Stimulated activated CD8-positive, alpha-beta memory T cell treated with anti-CD3 and anti-CD28 coated beads, Interleukin-12 subunit alpha, Interleukin-12 subunit beta, amount 100 ng/mL, for 1 hour (primary cell): ENCODE measurements around the gene GPHA2.
"Not testable (repeated sequence)": the region's sequence is repeated elsewhere in the genome, so short reads cannot be mapped to it uniquely, and the experiment has no call there.

ENCODE experiments used
- DNase-seq: peaks from one replicate; pipeline ENCODE4 v3.0.0-alpha.2; 2020; ENCODE audit warnings: low read depth

Gene GPHA2, protein sequence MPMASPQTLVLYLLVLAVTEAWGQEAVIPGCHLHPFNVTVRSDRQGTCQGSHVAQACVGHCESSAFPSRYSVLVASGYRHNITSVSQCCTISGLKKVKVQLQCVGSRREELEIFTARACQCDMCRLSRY

GRCh38 chr11:64935359-64936081 is at the start of gene GPHA2:
GPHA2 (minus strand) TSS chr11:64935893; CDS start chr11:64935460, 433 bp downstream.
- no peak for DNase-seq

- not testable (repeated sequence) for DNase-seq
Measured at GRCh38 chr11:64983339-64983738, 47.6 kb upstream of the GPHA2 start.

- no peak for DNase-seq
Measured at GRCh38 chr11:64976651-64977050, 41.0 kb upstream of the GPHA2 start.

- no peak for DNase-seq
Measured at GRCh38 chr11:64974124-64974523, 38.4 kb upstream of the GPHA2 start.

GRCh38 chr11:64971421-64972233 is 35.9 kb upstream of the GPHA2 start, which contains the start of gene MAJIN:
MAJIN (minus strand) TSS chr11:64972108; CDS start chr11:64959405, 12,703 bp downstream.
- peak; percentile 83 for DNase-seq

DNA sequence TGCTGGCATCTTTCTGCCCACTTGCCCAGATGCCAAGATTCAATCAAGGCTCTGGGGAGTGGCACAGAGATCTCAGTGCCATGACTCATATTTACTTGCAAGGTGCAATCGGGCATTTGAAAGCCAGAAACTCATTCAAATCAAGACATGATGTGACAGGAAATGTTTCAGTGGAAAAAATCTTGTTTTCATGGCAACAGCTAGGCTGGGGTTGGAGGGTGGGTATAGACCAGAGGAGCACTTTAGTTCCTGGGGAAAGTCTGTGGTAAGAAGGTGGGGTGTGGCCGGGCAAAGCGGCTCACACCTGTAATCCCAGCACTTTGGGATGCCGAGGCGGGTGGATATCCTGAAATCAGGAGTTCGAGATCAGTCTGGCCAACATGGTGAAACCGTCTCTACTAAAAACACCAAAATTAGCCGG is 35.0 kb upstream of the GPHA2 start:
- DNase-seq = no peak

- DNase-seq = no peak
Measured at GRCh38 chr11:64969209-64969608, 33.5 kb upstream of the GPHA2 start.

GRCh38 chr11:64967375-64967774 is 31.7 kb upstream of the GPHA2 start:
- no peak for DNase-seq

DNA sequence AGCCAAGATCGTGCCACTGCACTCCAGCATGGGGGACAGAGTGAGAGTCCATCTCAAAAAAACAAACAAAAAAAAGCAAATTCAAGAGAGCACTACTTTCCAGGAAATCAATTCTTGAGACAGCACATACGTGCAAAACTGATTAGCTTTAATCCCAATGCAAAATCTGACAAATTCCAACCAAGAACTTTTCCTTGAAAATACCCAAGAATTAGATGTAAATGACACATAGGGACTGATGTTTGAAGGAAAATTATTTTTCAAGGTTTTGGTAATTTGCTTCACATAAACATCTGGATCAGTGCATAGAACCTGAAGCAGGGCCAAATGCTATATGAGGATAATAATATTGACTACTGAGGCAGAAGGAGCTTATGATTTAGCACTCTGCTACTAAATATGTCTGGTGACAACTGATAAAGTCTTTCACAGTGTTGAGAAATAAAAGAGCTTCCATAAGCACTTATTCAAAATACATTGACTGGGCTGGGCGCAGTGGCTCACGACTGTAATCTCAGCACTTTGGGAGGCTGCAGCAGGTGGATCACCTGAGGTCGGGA is 27.5 kb upstream of the GPHA2 start:
- DNase-seq = no peak

DNA sequence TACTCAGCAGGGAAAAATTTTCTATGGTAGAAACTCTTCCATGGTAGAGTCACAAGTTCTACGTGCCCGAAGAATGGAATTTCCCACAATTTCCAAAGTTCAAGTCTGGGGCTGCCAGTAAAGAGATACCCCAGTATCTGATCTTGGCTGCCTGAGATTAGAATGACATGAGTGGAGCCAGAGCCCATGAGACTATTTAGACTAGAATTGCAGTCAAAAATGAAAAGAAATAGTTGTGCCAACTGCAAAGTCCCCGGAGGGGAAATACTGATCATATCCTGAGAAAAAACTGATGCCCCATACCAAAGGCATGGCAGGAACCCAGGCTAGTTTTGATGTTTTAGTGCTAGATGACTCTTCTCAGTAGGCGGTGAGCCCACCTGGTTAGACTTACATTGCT is 25.0 kb upstream of the GPHA2 start:
- DNase-seq = no peak

DNA sequence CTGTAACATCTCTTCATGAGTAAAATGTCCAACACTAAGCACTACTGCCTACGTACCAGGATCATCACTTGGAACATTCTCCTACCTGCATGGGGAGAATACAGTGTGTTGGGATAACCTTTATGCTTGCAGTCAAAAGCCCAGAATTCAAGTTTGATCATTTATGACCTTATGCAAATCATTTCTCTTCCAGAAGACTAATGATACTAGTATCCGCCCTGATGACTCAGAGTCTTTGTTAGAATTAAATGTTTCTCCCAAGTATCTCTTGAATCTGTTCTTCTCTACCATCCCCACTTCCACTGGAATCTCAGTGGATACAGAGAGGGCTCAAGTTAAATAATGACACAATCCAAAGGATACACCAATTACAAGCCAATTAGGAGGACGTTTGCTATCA is 23.8 kb upstream of the GPHA2 start:
- DNase-seq = no peak

DNA sequence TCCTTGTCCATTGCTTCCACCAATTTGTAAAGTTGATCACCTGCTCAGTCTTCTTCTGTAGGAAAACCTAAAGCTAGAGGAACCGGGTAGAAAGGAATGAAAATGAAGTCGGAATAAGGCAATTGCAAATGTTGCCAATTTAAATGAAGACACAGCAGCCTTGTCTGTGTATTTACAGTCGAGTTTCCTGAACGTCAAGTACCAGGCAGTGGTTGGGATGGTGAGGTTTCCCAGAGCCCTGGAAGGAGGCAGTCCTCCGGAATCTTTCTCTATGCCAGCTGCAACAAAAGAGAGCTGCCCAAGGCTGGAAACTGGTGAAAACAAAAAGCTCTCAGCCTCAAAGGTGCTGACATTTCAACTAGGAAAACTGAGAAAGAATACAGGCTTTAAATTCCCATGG is 18.5 kb upstream of the GPHA2 start:
- no peak for DNase-seq

GRCh38 chr11:64951529-64951928 is 15.8 kb upstream of the GPHA2 start:
- DNase-seq = no peak

GRCh38 chr11:64947208-64947814 is 11.6 kb upstream of the GPHA2 start:
- no peak for DNase-seq

DNA sequence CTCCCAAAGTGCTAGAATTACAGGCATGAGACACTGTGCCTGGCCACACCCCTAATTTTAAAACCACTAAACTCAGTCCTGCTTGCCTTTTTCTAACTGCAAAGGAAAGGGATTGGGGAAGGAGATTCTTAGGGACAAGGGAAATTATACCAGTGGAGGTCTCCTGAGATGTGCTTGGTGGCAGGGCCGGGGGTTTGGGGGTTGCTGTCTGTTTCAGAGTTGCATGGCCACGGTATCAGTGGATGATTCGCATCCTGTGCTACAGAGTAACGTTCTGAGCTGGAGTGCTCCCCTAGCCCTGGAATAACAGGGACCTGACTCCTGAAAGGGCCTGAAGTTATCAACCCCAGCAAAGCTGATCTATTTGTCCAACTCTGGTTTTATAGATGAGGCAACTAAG is 846 bp upstream of the GPHA2 start:
- DNase-seq = no peak

DNA sequence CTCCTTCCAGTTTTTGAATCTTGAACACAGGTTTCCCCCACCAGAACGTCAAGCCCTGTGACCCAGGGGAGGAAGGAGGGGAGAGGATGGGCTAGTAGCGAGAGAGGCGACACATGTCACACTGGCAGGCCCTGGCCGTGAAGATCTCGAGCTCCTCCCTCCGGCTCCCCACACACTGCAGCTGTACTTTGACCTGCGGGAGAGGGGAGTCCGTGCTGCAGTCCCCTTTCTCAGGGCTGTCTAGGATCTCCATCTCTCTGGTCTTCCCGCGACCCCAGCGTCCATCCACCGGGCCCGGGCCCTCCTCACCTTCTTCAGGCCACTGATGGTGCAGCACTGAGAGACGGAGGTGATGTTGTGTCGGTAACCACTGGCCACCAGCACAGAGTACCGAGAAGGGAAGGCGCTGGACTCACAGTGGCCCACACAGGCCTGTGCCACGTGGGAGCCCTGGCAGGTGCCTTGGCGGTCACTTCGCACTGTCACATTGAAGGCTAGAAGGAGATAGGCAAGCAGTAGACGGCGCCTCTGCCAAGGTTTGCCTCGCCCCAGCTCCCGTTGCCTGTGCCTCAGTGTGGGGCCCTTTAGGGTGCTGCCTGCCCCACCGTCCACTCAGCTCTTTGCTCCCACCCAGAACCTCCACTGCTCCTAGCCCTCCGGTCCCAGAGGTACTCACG is 873 bp downstream of the GPHA2 start:
- no peak for DNase-seq

DNA sequence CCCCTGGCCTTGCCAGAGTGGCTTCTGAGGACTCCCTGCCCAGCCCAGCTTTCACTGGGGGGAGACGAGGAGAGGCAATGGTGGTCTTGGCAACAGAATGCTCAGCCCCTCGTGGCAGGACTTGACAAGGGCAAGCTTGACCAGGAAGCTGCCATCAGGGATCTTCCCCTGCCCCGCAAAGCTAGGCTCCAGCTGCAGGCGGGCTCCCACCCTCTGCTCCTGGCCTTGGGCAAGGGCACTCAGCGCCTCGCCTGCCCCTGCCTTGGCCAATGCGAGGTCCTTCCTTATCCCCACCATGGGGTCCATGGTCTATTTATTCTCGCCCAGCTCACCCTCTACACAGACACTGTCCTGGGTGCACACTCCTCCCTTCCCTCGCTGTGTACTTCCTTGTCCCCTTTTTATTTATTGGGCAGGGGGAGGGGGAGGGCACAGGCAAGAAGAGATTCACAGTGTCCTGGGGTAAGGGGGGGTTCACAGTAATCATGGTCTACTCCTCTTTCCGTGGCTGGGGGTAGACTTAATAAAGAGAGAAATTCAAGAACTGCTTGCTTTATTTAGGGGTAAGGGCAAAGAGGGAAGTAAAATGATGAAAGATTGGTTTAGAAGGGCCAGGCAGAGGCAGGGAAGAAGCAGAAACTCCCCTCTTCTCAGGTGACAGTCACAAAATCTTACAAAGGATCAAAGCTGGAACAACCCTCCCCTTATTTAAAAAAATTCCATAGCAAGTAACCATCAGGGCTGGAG is 1.6 kb downstream of the GPHA2 start:
- DNase-seq = no peak

DNA sequence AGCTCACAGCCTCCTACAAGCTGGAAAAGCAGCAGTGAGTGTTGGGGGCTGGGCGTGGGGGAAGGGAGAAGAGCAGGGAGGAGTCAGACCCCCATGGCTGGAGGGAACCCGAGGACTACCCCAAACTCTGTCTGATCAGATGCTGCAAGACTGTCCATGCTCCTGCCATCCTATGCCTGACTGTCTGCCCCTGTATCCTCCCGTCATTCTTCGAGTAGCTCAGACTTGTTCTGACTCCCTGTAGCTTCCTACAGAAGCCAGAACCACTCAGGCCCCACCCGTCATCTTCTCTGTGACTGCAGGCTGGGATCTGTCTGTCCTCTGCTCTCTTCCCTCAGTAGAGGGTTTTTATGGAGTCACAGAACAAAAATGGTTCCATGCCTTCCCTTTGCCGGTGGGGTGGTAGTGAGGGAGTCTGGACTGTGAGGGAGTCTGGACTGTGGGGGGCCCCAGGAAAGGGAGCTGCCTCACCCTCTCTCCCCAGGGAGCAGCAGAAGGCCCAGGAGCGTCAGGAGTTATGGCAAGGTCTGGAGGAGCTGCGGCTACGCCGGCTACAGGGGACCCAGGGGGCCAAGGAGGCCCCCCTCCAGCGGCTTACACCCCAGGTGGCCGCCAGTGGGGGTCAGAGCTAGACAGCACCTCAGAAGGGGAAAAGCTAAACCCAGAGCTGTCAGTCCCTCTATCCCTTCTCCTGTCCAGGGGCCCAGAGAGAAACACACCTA is 2.3 kb downstream of the GPHA2 start:
- no peak for DNase-seq

- DNase-seq = no peak
Measured at GRCh38 chr11:64932324-64932723, 3.4 kb downstream of the GPHA2 start.

- no peak for DNase-seq
Measured at GRCh38 chr11:64931290-64931689, 4.4 kb downstream of the GPHA2 start.
